GM23338 (cell line): ENCODE data around the gene FRMD3. TPM values are rescaled to one million over a fixed set of nuclear protein-coding genes. Genes with fewer than 3 reads are reported as not detected.

Source experiments
- ATAC-seq: fragments of 200-7000 bp; cut with Tn5 transposase; 3 replicates; pipeline ENCODE4 v1.9.1; 2020
- DNase-seq: peaks from one replicate; pipeline ENCODE4 v3.0.0-alpha.2; 2015; ENCODE audit warnings: low spot score
- H2AFZ ChIP-seq: fragments of 200-600 bp; sonication (generic); 2 replicates; pipeline ENCODE4 v1.8.0; 2016; ENCODE audit warnings: antibody characterized with exemption, mild to moderate bottlenecking, moderate library complexity
- H3F3A ChIP-seq: fragments of 200-600 bp; sonication (generic); replicated peaks from 2 replicates; pipeline ENCODE4 v1.8.0; 2017; ENCODE audit warnings: antibody characterized with exemption, mixed run types, low read depth
- H3K27ac ChIP-seq: fragments of 200-600 bp; sonication (generic); 2 replicates; pipeline ENCODE4 v1.6.1; 2016; ENCODE audit warnings: low read depth
- H3K27me3 ChIP-seq: fragments of 200-600 bp; sonication (generic); 2 replicates; pipeline ENCODE4 v1.8.0; 2016; ENCODE audit warnings: mild to moderate bottlenecking, mixed run types, moderate library complexity; ENCODE audit not compliant: insufficient read depth
- H3K36me3 ChIP-seq: fragments of 200-600 bp; sonication (generic); 2 replicates; pipeline ENCODE4 v1.8.0; 2016; ENCODE audit warnings: mild to moderate bottlenecking; ENCODE audit not compliant: insufficient read depth
- H3K4me1 ChIP-seq: fragments of 200-600 bp; sonication (generic); 2 replicates; pipeline ENCODE4 v1.8.0; 2016; ENCODE audit warnings: mild to moderate bottlenecking, moderate library complexity; ENCODE audit not compliant: insufficient read depth
- H3K4me2 ChIP-seq: fragments of 200-600 bp; sonication (generic); 2 replicates; pipeline ENCODE4 v1.7.1; 2017; ENCODE audit warnings: mixed run types
- H3K4me3 ChIP-seq: fragments of 200-600 bp; sonication (generic); 2 replicates; pipeline ENCODE4 v1.6.1; 2016; ENCODE audit warnings: mixed run types
- H3K79me2 ChIP-seq: fragments of 200-600 bp; sonication (generic); replicated peaks from 2 replicates; pipeline ENCODE4 v1.8.0; 2017; ENCODE audit warnings: mild to moderate bottlenecking; ENCODE audit not compliant: insufficient read depth
- H3K9me2 ChIP-seq: fragments of 200-600 bp; sonication (generic); 2 replicates; pipeline ENCODE4 v1.8.0; 2017; ENCODE audit not compliant: insufficient read depth
- H4K20me1 ChIP-seq: fragments of 200-600 bp; sonication (generic); replicated peaks from 2 replicates; pipeline ENCODE4 v1.8.0; 2017; ENCODE audit warnings: mild to moderate bottlenecking; ENCODE audit not compliant: insufficient read depth
- H3K27ac Mint-ChIP-seq: 2 replicates; pipeline ENCODE4 v1.8.0; 2020; ENCODE audit warnings: inconsistent platforms, mild to moderate bottlenecking, moderate library complexity, mixed read lengths
- H3K27me3 Mint-ChIP-seq: 3 replicates; pipeline ENCODE4 v1.8.0; 2022; ENCODE audit warnings: low read depth, mild to moderate bottlenecking, moderate library complexity, mixed read lengths, inconsistent platforms; ENCODE audit not compliant: insufficient read depth, poor library complexity
- H3K36me3 Mint-ChIP-seq: 3 replicates; pipeline ENCODE4 v1.8.0; 2021; ENCODE audit warnings: low read depth, mild to moderate bottlenecking, inconsistent platforms, moderate library complexity, mixed read lengths
- H3K4me1 Mint-ChIP-seq: 3 replicates; pipeline ENCODE4 v1.8.0; 2020; ENCODE audit warnings: mild to moderate bottlenecking, inconsistent platforms, mixed read lengths
- H3K4me3 Mint-ChIP-seq: 3 replicates; pipeline ENCODE4 v1.8.0; 2021; ENCODE audit warnings: moderate library complexity, mild to moderate bottlenecking, inconsistent platforms, mixed read lengths
- H3K9me3 Mint-ChIP-seq: 3 replicates; pipeline ENCODE4 v1.8.0; 2020; ENCODE audit warnings: moderate library complexity, mild to moderate bottlenecking, inconsistent platforms, mixed read lengths
- JUNB ChIP-seq: IDR thresholded peaks from one replicate; pipeline ENCODE4 v1.6.1; 2016; ENCODE audit warnings: antibody characterized with exemption; ENCODE audit not compliant: unreplicated experiment
- STAT1 ChIP-seq: IDR thresholded peaks from one replicate; pipeline ENCODE4 v1.6.1; 2016; ENCODE audit warnings: antibody characterized with exemption; ENCODE audit not compliant: unreplicated experiment
- ZNF114 ChIP-seq: fragments of 250-450 bp; sonication (Bioruptor Pico); IDR thresholded peaks from 2 replicates; pipeline ENCODE4 v1.5.0; 2020; ENCODE audit warnings: mild to moderate bottlenecking, moderate library complexity
- polyA plus RNA-seq: library from polyadenylated mRNA; unstranded; fragments of >200 nt; fragmentation: Nextera tagmentation; extraction: Ambion mirVana; gene quantifications from 2 replicates; pipeline ENCODE4 v1.2.1, GENCODE V29; 2016
- total RNA-seq: library from RNA; depleted of rRNA; stranded (reverse); fragments of >200 nt; shearing (Covaris generic); gene quantifications from 2 replicates; pipeline ENCODE4 v1.2.3, GENCODE V29; 2014
- TF ChIP-seq, protein P1 (sequence below): fragments of 250-450 bp; sonication (Bioruptor Pico); IDR thresholded peaks from 2 replicates; pipeline ENCODE4 v1.5.0; 2020; ENCODE audit warnings: mild to moderate bottlenecking, moderate library complexity

The FRMD3 gene
- total and polyA plus RNA-seq, 2 experiments from 2014 or later, result 0.47 to 1.2 TPM

DNA sequence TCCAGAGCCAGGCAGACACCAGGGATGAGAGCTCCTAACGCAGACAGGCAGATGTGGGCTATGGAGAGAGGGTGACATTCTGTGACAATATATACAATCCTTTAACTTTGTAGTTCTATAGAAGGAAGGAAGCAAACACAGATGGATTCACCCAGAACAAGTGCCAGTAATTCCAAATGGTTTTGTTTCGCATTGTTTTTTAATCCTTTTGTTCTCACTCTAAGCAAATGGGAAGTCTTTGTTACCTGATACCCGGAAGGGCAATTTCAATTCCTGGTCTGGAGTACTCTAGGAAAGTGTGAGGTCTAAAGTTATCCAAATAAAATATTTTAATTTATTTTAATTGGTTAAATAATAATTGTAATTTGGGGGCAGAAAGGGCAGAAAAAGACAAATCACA lies 2.5 kb downstream of the FRMD3 start:
- Mint-ChIP-seq H3K27me3 (peaks cover 40% of the 10 kb centered on the region), H3K4me3 (no peak overlapping the region), H3K27ac (no peak overlapping the region), H3K9me3 (no peaks in the 10 kb centered on the region; the same call in 2 of the 3 replicates), H3K36me3 (no peaks in the 10 kb centered on the region), H3K4me1 (peaks cover 19% of the 10 kb centered on the region)
- no peak for TF ChIP-seq ZNF114 (CRISPR knock-in tag)
- TF ChIP-seq JUNB, result no peak
- TF ChIP-seq, protein P1, sequence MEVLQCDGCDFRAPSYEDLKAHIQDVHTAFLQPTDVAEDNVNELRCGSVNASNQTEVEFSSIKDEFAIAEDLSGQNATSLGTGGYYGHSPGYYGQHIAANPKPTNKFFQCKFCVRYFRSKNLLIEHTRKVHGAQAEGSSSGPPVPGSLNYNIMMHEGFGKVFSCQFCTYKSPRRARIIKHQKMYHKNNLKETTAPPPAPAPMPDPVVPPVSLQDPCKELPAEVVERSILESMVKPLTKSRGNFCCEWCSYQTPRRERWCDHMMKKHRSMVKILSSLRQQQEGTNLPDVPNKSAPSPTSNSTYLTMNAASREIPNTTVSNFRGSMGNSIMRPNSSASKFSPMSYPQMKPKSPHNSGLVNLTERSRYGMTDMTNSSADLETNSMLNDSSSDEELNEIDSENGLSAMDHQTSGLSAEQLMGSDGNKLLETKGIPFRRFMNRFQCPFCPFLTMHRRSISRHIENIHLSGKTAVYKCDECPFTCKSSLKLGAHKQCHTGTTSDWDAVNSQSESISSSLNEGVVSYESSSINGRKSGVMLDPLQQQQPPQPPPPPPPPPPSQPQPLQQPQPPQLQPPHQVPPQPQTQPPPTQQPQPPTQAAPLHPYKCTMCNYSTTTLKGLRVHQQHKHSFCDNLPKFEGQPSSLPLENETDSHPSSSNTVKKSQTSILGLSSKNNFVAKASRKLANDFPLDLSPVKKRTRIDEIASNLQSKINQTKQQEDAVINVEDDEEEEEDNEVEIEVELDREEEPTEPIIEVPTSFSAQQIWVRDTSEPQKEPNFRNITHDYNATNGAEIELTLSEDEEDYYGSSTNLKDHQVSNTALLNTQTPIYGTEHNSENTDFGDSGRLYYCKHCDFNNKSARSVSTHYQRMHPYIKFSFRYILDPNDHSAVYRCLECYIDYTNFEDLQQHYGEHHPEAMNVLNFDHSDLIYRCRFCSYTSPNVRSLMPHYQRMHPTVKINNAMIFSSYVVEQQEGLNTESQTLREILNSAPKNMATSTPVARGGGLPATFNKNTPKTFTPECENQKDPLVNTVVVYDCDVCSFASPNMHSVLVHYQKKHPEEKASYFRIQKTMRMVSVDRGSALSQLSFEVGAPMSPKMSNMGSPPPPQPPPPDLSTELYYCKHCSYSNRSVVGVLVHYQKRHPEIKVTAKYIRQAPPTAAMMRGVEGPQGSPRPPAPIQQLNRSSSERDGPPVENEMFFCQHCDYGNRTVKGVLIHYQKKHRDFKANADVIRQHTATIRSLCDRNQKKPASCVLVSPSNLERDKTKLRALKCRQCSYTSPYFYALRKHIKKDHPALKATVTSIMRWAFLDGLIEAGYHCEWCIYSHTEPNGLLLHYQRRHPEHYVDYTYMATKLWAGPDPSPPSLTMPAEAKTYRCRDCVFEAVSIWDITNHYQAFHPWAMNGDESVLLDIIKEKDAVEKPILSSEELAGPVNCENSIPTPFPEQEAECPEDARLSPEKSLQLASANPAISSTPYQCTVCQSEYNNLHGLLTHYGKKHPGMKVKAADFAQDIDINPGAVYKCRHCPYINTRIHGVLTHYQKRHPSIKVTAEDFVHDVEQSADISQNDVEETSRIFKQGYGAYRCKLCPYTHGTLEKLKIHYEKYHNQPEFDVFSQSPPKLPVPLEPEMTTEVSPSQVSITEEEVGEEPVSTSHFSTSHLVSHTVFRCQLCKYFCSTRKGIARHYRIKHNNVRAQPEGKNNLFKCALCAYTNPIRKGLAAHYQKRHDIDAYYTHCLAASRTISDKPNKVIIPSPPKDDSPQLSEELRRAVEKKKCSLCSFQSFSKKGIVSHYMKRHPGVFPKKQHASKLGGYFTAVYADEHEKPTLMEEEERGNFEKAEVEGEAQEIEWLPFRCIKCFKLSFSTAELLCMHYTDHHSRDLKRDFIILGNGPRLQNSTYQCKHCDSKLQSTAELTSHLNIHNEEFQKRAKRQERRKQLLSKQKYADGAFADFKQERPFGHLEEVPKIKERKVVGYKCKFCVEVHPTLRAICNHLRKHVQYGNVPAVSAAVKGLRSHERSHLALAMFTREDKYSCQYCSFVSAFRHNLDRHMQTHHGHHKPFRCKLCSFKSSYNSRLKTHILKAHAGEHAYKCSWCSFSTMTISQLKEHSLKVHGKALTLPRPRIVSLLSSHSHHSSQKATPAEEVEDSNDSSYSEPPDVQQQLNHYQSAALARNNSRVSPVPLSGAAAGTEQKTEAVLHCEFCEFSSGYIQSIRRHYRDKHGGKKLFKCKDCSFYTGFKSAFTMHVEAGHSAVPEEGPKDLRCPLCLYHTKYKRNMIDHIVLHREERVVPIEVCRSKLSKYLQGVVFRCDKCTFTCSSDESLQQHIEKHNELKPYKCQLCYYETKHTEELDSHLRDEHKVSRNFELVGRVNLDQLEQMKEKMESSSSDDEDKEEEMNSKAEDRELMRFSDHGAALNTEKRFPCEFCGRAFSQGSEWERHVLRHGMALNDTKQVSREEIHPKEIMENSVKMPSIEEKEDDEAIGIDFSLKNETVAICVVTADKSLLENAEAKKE (CRISPR knock-in tag), result no peak
- Histone ChIP-seq H3K4me3 (no peak overlapping the region), H3K4me2 (peak overlapping the region; percentile 13), H3F3A (no peaks in the 10 kb centered on the region), H4K20me1 (0 out of 2 replicates have a peak, but pooled peaks cover 4% of the 10 kb centered on the region), H3K79me2 (no peaks in the 10 kb centered on the region), H2AFZ (no peak overlapping the region), H3K27me3 (peaks cover 57% of the 10 kb centered on the region), H3K36me3 (no peaks in the 10 kb centered on the region), H3K27ac (no peak overlapping the region), H3K4me1 (peaks cover 12% of the 10 kb centered on the region; the same call in 1 of the 2 replicates), H3K9me2 (no peaks in the 10 kb centered on the region)
- peak; percentile 63 for DNase-seq
- ATAC-seq, result no peak

DNA sequence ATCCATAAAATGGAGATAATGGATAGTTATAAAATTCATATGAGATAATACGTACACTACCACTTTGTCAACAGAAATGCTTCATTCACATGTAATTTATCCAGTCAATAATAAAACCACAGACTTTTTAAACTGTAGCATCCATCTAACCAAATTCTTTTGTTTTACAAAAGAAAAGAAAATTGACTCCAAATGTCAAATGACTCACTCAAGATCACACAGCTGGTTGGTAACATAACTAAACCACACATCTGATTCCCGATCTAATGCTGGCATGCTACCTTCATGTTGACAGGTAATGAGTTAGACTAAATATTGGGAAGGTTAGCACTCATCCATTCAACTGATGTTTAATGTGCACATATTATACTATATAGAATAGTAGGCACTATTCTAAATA lies 4.9 kb downstream of the FRMD3 start:
- Mint-ChIP-seq H3K27me3 (peaks cover 21% of the 10 kb centered on the region), H3K27ac (no peak overlapping the region), H3K36me3 (peaks cover 4% of the 10 kb centered on the region; the same call in 1 of the 3 replicates), H3K4me1 (peaks cover 16% of the 10 kb centered on the region), H3K4me3 (no peak overlapping the region), H3K9me3 (peaks cover 5% of the 10 kb centered on the region; the same call in 2 of the 3 replicates)
- Histone ChIP-seq H2AFZ (no peak overlapping the region), H3K36me3 (no peaks in the 10 kb centered on the region), H3K79me2 (no peaks in the 10 kb centered on the region), H3K27ac (no peak overlapping the region), H3K27me3 (peaks cover 32% of the 10 kb centered on the region), H3K4me3 (no peak overlapping the region), H3K4me1 (peaks cover 9% of the 10 kb centered on the region; the same call in 1 of the 2 replicates), H3K9me2 (no peaks in the 10 kb centered on the region; the same call in 1 of the 2 replicates), H3F3A (no peaks in the 10 kb centered on the region), H3K4me2 (no peak overlapping the region), H4K20me1 (no peaks in the 10 kb centered on the region)
- ATAC-seq (no peak), DNase-seq (no peak)
- no peak for TF ChIP-seq STAT1
- TF ChIP-seq, protein P1 (CRISPR knock-in tag), result no peak
